ENCODE data around the gene KRTAP17-1. TPM values are rescaled to one million over a fixed set of nuclear protein-coding genes. Genes with fewer than 3 reads are reported as not detected.

Gene KRTAP17-1
- total RNA-seq, 2 experiments from 2014 or later = not detected

DNA sequence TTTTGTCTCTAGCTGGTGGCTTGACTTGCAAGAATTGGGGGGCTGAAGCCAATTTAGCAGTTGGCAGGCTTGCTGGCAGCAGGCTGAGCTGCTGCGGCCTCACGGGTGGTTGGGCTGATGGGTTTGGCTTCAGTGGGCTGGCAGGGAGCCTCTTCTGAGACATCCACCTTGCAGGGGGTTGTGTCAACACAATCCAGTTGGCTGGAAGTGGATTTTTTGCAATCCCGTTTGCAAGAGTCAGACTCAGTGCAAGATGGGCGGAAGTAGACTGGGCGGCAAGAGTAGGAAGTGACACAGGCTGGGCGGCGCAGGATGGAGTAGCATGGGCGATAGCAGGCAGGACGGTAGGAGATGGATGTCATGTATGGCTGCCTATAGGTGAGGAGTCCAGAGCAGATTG is 7.9 kb downstream of the KRTAP17-1 start:
- no peak overlapping the region for H3K4me3 Mint-ChIP-seq
- H3K27me3 Mint-ChIP-seq = no peaks in the 10 kb centered on the region
- DNase-seq (no peak), ATAC-seq (no peak)
- CTCF ChIA-PET = interaction anchor here (2.0 to 3.0 kb wide), 2 partner anchors 14 to 22 kb away, joined by 6 to 21 read pairs; no protein-coding TSS in a partner anchor
- no peaks in the 10 kb centered on the region for H3K9me3 Mint-ChIP-seq (ENCODE audit: low read depth)
- peaks cover 42% of the 10 kb centered on the region for H3K4me1 Mint-ChIP-seq
- H3K36me3 Mint-ChIP-seq = no peaks in the 10 kb centered on the region
- peak overlapping the region; percentile 80 for H3K27ac Mint-ChIP-seq

DNA sequence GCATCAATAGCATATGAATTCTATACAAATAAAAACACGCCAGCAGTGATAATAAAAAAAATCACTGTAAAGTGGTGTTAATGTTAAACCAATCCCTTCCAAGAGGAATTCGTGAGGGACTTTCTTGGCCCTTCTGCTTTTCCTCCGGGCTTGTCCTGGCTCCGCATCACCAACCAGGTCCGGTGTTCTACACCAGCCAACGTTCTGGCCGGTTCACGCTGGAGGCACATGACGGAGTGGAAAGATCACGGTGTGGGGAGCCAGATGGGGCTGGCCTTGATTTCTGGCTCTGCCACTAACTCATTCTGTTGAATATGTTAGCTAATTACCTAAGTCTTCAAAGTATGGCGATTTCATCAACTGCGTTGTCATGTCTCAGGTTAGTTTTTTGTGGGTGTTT is 11.4 kb downstream of the KRTAP17-1 start:
- H3K27ac Mint-ChIP-seq = no peak overlapping the region
- no peaks in the 10 kb centered on the region for H3K27me3 Mint-ChIP-seq
- DNase-seq = no peak
- no peaks in the 10 kb centered on the region for H3K9me3 Mint-ChIP-seq (ENCODE audit: low read depth)
- ATAC-seq = no peak
- CTCF ChIA-PET = no interaction called here
- H3K36me3 Mint-ChIP-seq = no peaks in the 10 kb centered on the region
- H3K4me3 Mint-ChIP-seq = no peak overlapping the region
- peaks cover 31% of the 10 kb centered on the region for H3K4me1 Mint-ChIP-seq

GRCh38 chr17:41302981-41303380 is 12.5 kb downstream of the KRTAP17-1 start:
- no peaks in the 10 kb centered on the region for H3K36me3 Mint-ChIP-seq
- no peak overlapping the region for H3K4me3 Mint-ChIP-seq
- no peaks in the 10 kb centered on the region for H3K27me3 Mint-ChIP-seq
- peaks cover 20% of the 10 kb centered on the region for H3K4me1 Mint-ChIP-seq
- no peak overlapping the region for H3K27ac Mint-ChIP-seq
- ATAC-seq (no peak), DNase-seq (no peak)
- CTCF ChIA-PET = interaction anchor here (1.0 to 1.2 kb wide), 2 partner anchors 19 to 46 kb away, joined by 3 read pairs; no protein-coding TSS in a partner anchor
- no peaks in the 10 kb centered on the region for H3K9me3 Mint-ChIP-seq (ENCODE audit: low read depth)

DNA sequence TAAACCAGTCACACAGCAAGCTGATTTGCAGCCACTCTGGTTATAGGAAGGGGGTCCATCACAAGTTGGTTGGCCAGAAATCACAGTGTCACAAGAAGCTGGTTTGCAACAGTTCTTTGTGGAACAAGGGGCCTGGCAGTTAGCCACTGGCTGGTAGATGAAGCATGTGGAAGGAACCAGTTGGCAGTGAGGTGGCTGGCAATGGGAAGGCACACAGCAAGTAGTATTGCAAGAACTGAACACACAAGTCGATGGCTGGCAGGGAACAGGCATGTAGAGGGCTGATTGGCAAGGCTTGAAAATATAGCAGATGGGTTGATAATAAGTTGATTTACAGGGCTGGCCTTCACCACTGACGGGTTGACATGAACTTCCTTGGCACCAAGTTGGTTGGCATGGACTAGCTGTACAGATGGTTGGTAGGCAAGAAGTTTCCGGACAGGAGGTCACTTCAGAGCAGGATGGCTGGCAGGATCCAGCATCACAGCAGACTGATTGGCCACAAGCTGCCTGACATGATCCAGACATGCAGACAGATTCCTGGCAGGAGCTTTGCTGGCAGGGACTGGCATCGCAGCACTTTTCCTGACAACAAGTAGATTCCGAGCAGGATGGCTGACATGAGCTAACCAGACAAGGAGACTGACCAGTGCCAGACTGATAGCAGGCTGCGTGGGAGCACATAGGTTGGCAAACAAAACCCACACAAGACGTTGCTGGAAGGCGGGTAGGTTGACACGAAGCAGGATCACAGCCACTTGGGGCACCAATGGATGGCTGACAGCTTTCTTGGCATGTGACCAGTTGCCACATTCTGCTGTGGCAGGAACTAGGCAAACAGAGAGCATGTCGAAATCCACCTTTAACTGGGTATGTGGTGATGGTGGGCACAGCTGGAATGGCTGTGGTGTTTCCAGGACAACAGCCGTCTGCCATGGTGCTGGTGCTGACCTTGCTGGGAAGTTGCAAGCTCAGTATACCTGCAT is 13.3 kb downstream of the KRTAP17-1 start, which contains the start of gene KRTAP29-1:
Gene KRTAP29-1, minus strand, starts transcription at position 936 of the 986 bp plus-strand sequence. Its CDS starts 0 bp downstream, at position 936.
- Mint-ChIP-seq H3K4me3 (no peak within 1 kb of the TSS), H3K27ac (no peak within 1 kb of the TSS), H3K9me3 (ENCODE audit: low read depth) (no peaks in the 10 kb centered on the region), H3K36me3 (no peaks in the 10 kb centered on the region), H3K4me1 (peaks cover 13% of the 10 kb centered on the region), H3K27me3 (no peaks in the 10 kb centered on the region)
- ATAC-seq (no peak), DNase-seq (no peak)
- CTCF ChIA-PET = interaction anchor here (1.0 to 1.5 kb wide), 4 partner anchors 19 to 247 kb away, joined by 3 to 4 read pairs (median 3); no protein-coding TSS in a partner anchor

DNA sequence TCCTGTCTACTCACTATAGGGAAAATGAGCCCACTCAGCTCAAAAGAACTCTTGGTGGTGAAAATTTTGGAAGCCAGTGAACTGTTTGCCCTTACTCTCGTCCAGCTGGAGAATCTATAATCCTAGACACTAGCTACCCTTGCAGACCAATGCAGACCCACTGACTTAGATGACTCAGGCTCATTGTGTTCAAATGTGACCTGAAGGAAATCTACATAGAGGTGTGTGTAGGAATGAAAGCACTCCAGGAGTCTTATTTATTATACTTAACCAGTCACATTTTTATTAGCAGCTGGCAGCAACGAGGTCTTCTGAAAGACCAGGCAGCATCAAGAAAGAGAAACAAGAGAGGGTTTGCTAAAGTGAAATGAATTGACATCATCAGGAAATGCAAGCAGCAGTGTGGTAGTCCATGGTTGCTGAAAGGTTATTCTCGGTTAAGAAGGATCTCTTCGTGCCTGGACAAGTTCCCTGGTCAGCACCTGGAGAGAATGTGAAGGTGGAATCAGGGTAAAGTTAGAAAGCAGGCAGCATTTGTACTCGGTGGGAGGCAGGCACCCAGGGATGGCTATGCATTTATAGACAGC is 14.2 kb downstream of the KRTAP17-1 start:
- Mint-ChIP-seq H3K4me1 (peaks cover 7% of the 10 kb centered on the region), H3K36me3 (no peaks in the 10 kb centered on the region), H3K27me3 (peaks cover 2% of the 10 kb centered on the region), H3K4me3 (no peak overlapping the region), H3K27ac (no peak overlapping the region), H3K9me3 (ENCODE audit: low read depth) (no peaks in the 10 kb centered on the region)
- no peak for ATAC-seq
- no peak for DNase-seq
- CTCF ChIA-PET = interaction anchor here (0.9 to 1.5 kb wide), 3 partner anchors 22 to 362 kb away, joined by 3 to 4 read pairs (median 4); no protein-coding TSS in a partner anchor

- H3K27ac Mint-ChIP-seq = no peak overlapping the region
- CTCF ChIA-PET = interaction anchor here (0.7 kb wide), 1 partner anchor 23 kb away, joined by 4 read pairs; no protein-coding TSS in a partner anchor
Observed at GRCh38 chr17:41298458-41299135, 16.9 kb downstream of the KRTAP17-1 start.

DNA sequence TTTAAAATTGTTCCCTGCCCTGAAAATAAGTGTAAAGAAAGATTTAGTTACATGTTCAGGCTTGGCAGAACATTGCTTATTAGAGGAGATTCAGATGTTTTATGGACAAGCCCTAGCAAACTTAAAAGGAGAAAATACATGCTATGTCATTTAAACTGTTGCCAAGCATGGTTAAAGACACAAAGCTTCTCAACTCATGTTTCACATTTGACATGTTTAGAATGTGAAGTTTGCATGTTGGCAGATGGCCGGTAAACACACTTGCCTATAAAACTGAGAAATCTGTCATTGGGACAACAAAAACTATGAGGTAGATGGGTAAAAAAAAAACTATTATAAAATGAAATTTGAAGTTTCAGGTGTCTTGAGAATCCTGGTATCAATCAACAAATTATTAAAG is 18.7 kb downstream of the KRTAP17-1 start:
- Mint-ChIP-seq H3K4me3 (no peak overlapping the region), H3K9me3 (ENCODE audit: low read depth) (no peaks in the 10 kb centered on the region), H3K4me1 (peaks cover 7% of the 10 kb centered on the region), H3K27me3 (peaks cover 14% of the 10 kb centered on the region), H3K36me3 (no peaks in the 10 kb centered on the region), H3K27ac (no peak overlapping the region)
- DNase-seq (no peak), ATAC-seq (no peak)
- CTCF ChIA-PET = no interaction called here

More at GRCh38 chr17:41298458-41299135, 16.9 kb downstream of the KRTAP17-1 start:
- ATAC-seq = no peak
- Mint-ChIP-seq H3K9me3 (ENCODE audit: low read depth) (no peaks in the 10 kb centered on the region), H3K36me3 (no peaks in the 10 kb centered on the region), H3K4me3 (no peak overlapping the region), H3K4me1 (peaks cover 7% of the 10 kb centered on the region), H3K27me3 (peaks cover 5% of the 10 kb centered on the region)
- no peak for DNase-seq

- Mint-ChIP-seq H3K4me1 (no peaks in the 10 kb centered on the region), H3K27ac (no peak overlapping the region), H3K27me3 (peaks cover 24% of the 10 kb centered on the region), H3K9me3 (ENCODE audit: low read depth) (no peaks in the 10 kb centered on the region), H3K36me3 (no peaks in the 10 kb centered on the region), H3K4me3 (no peak overlapping the region)
- CTCF ChIA-PET = no interaction called here
- no peak for DNase-seq
- no peak for ATAC-seq
Observed at GRCh38 chr17:41294016-41294415, 21.5 kb downstream of the KRTAP17-1 start.

GRCh38 chr17:41287050-41287449 is 28.5 kb downstream of the KRTAP17-1 start:
- CTCF ChIA-PET = no interaction called here
- Mint-ChIP-seq H3K27ac (no peak overlapping the region), H3K27me3 (peaks cover 21% of the 10 kb centered on the region), H3K36me3 (no peaks in the 10 kb centered on the region), H3K9me3 (ENCODE audit: low read depth) (no peaks in the 10 kb centered on the region), H3K4me3 (no peak overlapping the region), H3K4me1 (no peaks in the 10 kb centered on the region)
- ATAC-seq (no peak), DNase-seq (no peak)

- no peak overlapping the region for H3K4me3 Mint-ChIP-seq
- H3K36me3 Mint-ChIP-seq = no peaks in the 10 kb centered on the region
- no peaks in the 10 kb centered on the region for H3K9me3 Mint-ChIP-seq (ENCODE audit: low read depth)
- no peak overlapping the region for H3K27ac Mint-ChIP-seq
- H3K4me1 Mint-ChIP-seq = no peaks in the 10 kb centered on the region
- DNase-seq (no peak), ATAC-seq (no peak)
- H3K27me3 Mint-ChIP-seq = peaks cover 12% of the 10 kb centered on the region
- CTCF ChIA-PET = no interaction called here
Observed at GRCh38 chr17:41284546-41284945, 31.0 kb downstream of the KRTAP17-1 start.

DNA sequence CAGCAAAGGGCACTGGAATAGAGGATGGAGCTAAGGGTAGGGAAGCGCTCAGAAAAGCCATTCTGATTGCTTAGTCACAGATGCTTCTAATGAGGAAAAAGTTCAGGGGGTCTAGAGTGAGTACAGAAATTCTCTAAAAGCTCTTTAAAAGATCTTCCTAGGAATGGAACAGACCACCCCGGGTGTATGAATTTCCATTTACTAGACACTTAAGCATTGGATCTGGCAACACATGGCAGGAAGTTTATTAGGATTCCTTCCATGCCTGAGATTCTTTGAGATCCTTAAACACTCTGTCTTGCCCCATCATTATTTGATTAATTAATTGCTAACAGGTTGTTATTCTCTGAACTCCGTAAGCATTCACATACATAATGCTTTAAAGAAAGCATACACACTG is 31.5 kb downstream of the KRTAP17-1 start:
- Mint-ChIP-seq H3K9me3 (ENCODE audit: low read depth) (no peaks in the 10 kb centered on the region), H3K27me3 (peaks cover 14% of the 10 kb centered on the region), H3K27ac (no peak overlapping the region), H3K4me1 (no peaks in the 10 kb centered on the region), H3K36me3 (no peaks in the 10 kb centered on the region), H3K4me3 (no peak overlapping the region)
- no peak for ATAC-seq
- DNase-seq = no peak
- CTCF ChIA-PET = no interaction called here

- peaks cover 33% of the 10 kb centered on the region for H3K27me3 Mint-ChIP-seq
- DNase-seq (no peak), ATAC-seq (no peak)
- H3K4me1 Mint-ChIP-seq = no peaks in the 10 kb centered on the region
- no peaks in the 10 kb centered on the region for H3K9me3 Mint-ChIP-seq (ENCODE audit: low read depth)
- no peak overlapping the region for H3K4me3 Mint-ChIP-seq
- no peaks in the 10 kb centered on the region for H3K36me3 Mint-ChIP-seq
- CTCF ChIA-PET = no interaction called here
- no peak overlapping the region for H3K27ac Mint-ChIP-seq
Observed at GRCh38 chr17:41278176-41278955, 37.1 kb downstream of the KRTAP17-1 start.
